Right renal cortex interstitium (tissue), 3 donors: ENCODE measurements around the gene HTRA3. TPM values are rescaled to one million over a fixed set of nuclear protein-coding genes. Genes with fewer than 3 reads are reported as not detected.

Experiments used
- DNase-seq, 3 donors: peaks; one replicate each; pipeline ENCODE4 v3.0.0-alpha.2; 2013; ENCODE audit warnings: low read depth in 3 of 3, low spot score in 2 of 3
- polyA plus RNA-seq, 3 donors: library from polyadenylated mRNA; unstranded; fragments of 120-200 nt; gene quantifications; one replicate each; pipeline ENCODE4 v1.2.1, GENCODE V29; 2013; ENCODE audit not compliant: insufficient read length in 3 of 3

HTRA3 gene
- polyA plus RNA-seq, 3 donors, result 7.9 to 9.9 (median 8.7) TPM

DNA sequence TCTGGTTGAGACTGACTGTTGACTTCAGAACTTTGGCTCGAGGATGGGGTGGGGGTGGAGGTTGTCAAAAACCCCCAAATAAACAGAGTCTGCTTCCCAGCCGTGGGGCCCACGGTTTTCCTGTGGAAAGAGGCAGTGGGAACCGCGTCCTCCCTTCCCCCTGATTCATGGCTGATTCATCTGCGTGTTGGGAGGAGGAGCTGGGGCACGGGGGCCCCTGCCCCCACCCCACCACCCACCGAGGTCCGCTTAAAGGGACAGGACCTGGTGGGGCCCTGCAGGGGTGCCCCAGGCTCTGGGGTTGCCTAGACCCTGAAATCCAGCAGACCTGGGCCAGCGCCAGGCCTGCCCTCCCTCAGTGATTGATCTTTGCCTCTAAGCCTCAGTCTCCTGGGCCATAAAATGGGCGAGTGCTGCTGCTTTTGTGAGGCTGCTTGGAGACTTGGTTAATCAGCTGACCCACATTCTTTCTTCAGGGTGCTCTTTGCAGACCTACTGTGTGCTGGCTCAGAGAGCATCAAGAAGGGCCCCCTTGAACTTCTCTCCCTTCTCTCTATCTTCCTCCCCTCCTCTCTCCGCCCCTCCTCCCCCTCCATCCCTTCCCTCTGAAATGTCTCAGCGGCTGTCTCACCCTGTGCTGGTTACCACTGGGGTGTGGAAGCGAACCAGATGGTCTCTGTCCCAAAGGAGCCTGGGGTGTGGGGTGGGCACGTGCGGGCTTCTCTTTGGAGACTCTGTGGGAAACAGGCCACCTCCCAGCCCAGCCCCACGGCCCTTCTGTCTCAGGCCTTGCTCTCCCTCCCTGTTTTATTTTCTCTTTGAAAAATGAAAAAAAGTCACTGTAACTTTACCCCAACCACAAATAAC is 9.1 kb downstream of the HTRA3 start:
- DNase-seq, result no peak

DNA sequence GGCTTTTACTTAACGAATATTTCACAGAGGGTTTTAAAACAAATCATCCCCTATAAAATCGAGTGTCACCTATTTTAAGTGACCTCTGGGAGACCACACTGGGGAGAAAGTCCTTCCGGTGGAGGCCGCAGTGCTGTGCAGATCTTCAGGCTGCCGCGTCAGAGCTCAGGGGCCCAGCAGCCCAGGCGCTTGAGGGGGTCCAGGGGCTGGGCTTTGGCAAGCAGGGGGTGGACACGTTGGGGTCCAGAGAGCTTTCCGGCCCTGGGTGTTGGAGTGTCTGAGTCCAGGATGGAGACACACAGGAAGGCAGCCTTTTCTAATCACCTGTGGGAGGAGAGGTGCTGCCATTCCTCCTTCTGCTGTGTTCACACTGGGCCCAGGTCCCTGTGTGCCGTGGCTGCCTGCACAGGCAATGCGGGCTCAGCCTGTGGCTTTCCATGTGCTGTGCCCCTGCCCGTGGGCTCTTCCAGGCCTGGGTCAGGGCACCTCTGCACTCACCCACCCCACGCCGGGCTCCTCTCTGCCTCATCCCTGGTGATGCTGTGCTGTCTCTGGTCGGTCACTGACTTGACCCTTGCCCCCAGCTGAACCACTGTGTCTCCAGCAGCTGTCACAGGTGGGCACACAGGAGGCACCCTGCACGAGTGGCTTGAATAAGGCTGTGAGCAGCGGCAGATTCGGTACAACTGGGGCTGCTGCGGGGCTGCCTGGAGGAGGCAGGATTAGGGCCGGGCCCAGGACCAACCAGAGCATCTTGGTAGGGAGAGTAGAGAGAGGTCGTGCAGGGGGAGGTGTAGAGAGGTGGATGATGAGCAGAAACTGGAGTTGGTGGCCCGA is 10.0 kb downstream of the HTRA3 start:
- DNase-seq, result no peak

DNA sequence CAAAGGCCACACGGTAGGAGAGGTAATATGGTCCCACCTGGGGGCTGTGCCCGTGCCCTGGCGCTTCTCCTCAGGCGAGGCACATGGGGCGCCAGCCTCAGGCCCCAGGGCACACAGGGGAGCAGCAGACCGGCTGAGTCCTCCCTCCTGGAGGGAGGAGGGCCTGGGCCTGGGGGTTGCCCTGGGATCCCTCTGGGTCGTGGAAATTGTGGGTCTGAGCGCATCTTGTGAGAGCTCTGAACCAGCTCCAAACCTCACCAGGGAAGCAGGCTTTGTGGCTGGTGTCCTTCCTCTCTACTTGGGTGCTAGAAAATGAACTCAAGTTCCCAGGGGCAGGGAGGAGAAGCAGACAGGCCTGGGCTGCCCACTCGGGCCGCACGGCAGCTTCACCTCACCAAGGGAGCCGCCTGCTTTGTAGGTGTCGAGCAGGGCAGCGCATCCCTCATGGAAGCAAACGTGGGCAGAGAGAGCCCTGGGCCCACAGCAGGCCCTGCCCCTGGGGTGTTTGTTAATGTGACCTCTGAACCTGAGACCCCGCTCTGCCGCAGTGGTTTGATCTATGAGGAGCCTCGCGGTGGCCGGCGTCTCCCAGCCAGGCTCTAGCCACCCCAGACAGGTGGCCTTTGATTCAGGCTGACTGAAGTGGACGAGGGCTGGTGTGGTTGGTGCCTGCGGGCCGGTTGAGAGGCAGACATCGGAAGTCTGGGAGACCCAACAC is 10.8 kb downstream of the HTRA3 start:
- DNase-seq, result no peak

DNA sequence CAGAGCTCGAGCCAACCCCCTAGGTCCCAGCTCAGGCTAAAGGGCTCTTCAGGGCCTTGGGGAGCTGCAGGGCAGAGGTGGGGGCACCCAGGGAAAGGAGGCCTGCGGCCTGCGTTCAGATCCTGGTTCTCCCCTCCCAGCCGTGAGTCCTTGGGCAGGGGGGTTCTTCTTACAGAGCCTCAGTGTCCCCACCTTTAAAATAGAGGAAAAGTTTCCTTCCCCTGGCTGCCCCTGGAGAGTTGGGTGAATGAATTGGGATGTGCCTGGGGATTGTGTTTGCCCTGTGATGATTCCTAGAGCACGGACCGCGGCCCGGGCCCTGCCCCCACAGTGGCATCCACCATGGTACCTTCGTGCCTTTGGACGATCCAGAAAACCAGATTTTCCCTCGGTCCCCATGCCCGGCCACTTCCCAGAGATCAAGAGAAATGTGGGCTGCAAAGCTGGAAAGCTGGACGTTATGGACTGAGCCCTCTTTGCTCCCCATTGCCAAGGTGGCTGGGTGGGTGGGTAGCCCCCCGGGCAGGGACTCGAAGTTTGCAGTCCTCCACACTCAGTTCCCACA is 11.4 kb downstream of the HTRA3 start:
- no peak for DNase-seq

DNA sequence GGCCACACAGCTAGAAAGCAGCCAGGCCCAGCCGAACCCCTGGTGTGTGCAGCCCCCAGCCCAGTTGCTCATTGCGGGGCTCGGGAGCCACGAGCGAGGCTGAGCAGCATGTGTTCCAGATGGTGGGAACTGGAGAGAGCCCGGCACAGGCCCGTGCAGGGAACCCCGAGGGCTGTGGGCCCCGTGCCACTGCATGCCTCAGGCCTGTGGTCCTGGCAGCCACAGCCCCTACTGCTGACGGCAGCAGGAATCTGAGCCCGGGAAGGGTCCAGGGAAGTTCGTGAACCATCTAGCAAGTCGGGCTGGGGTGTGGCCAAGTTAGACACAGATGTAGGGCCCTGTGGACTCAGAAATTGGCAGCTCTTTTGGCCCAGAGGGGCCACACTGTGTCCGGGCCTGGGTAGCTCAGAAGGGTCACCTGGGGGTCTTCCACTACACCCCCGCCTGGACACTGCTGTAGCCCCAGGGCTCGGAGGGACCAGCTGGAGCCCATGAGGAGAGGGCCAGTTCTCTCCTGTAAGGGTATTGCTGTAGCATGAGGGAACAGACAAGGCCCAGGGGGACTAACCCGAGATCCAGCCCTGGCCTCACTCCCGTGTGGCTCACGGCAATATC is 12.1 kb downstream of the HTRA3 start:
- DNase-seq, result no peak

DNA sequence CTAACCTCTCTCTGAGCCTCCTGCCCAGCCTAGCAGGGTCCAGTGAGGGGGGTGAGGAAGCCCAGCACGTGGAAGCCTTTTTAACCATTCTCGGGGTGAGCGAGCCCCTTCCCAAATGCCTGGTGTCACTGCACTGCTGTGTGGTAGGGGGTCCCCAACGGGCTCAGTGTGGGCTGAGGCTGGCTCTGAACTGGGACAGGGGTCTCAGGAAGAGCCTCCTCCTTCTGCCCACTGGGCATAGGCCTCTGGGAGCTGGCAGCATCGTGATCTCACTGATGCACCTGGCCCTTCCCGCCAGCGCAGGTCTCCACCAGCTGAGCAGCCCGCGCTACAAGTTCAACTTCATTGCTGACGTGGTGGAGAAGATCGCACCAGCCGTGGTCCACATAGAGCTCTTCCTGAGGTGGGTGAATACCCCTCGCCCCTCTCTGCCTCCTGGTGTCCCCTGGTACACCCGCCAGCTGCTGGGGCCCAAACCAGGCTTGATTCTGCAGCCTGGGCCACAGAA is 12.6 kb downstream of the HTRA3 start:
- DNase-seq, result no peak

DNA sequence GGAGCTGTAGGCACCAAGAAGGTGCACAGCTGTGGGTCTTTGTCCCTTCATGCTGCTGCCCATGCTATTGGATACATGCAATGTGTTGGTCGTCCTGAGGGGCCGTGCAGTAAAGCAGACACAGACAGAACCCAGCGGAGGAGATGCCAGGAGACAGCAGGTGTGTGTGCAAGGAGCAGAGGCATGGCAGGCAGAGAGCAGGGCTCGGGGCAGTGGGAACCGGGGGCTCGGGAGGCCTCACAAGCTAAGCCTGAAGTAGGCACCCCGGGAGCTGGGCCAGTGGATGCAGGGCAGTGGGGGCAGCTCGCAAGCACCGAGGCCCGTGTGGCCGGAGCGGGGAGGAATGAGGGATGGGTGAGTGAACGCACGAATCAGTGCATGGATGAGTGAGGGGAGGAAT is 13.2 kb downstream of the HTRA3 start:
- DNase-seq, result no peak

DNA sequence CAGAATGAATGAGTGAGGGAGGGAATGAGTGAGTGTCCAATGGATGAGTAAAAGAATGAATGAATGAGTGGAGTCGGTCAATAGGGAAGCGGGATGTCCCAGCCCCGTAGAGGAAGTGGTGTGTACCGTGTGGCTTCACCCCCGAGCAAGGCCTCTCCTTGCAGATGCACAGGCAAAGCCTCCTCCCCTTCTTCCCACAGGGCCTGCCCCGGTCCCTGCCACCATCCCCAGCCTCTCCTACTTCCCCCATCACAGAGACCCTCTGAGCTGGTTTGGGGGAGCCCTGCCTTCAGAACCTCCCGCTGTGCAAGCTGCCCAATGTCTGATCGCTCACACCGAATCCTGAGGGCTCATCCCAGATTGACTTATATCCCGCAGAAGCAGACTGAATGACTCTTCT is 13.6 kb downstream of the HTRA3 start:
- DNase-seq, result no peak

DNA sequence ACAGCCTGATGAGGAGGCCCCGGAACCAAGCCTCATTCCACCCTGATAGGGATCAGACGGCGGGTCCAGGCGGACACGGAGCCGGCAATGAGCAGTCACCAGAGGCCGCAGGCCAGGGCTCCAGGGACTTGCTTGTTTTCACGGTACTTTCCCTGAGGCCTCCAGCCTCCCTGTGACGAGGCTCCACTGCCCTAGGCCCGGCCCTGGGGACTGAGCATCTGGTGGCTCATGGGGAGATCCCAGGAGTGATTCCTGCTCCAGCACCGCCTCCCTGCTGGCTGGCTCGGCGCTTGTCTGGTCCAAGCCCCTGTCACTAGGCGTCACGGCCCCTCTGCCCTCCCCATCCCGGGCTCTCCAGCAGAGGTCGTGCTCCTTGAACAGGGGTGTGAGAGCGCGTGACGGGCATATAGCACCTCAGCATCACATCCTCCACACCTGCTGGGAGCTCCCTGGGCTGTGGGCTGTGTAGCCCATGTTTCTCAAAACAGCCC is 14.1 kb downstream of the HTRA3 start:
- no peak for DNase-seq

DNA sequence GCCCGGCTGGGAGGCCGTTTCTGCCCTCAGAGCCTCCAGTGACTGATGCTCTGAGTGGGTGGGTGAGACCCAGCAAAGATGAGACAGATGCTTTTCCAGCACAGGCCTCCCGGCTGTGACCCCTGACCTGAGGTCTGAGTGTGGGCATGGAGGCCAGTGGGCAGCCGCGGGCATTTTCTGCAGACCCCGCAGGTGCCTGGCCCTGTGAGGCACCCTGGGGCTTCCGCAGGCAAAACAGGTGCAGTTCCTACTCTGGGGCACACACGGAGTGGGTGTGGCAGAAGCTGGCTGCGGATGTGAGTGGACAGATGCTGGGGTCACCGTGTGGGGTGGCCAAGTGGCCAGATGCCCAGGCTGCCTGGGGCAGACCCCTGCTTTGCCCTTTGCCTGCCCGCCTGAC is 14.8 kb downstream of the HTRA3 start:
- no peak for DNase-seq

DNA sequence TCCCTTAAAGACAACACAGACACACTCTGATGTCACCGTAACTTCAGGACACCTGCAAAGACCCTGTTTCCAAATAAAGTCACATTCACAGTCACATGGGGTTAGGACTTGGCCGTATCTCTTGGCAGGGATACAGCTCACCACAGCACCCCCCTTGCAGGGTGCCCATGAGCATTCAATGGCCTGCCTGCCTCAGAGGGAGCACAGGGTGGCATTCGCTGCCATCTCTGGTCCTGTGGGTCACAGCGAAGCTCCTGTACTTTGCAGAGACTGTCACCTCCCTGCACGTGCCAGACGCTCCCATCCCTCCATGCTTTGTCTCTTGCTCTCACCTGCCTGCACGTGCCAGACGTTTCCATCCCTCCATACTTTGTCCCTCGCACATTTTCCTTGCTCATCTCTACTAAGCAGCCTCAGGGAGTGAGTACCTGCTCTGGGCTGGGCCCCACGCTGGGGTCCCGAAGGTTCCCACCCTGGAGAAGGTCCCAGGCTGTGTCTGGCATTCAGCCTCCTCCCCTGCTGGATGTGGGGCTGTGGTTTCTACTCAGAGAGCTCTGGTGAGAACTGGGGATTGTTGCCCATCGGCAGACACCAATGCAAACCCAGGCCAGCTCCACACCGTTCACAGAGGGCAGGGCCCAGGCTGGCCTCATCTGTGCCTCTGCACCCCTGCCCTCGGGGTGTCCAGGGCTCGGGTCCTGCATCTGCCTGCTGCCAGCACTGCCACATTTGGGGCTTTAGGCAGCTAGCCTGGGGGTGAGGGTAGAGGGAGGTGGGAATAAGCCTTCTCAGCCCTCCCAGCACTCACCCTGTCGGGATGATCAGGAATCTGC is 15.8 kb downstream of the HTRA3 start:
- no peak for DNase-seq

DNA sequence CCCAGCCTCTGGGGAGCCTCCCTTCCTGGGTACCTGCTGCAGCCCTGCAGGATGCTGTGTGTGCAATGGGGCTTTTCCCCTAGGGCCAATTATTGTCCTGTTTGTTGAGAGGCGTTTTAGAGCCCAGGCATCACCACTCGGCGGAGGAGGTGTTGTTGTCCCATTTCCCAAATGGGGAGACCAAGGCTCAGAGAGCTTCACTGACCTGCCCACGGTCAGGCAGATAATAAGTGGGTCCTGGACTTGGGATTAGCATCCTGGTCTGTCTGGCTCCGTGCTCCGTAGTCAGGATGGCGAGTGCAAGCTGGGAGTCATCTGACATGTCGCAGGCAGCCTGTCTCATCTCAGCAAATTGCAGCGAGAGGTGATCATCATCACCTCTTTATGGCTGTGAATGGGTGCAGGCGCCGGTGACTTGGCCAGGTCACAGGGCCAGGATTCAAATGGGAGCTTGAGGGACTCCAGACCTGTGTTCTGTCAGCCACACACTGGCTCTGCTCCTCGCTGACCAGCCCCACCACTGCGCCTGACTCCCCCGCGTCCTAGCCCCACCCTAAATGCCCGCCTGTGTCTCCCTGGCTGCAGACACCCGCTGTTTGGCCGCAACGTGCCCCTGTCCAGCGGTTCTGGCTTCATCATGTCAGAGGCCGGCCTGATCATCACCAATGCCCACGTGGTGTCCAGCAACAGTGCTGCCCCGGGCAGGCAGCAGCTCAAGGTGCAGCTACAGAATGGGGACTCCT is 16.6 kb downstream of the HTRA3 start:
- no peak for DNase-seq

DNA sequence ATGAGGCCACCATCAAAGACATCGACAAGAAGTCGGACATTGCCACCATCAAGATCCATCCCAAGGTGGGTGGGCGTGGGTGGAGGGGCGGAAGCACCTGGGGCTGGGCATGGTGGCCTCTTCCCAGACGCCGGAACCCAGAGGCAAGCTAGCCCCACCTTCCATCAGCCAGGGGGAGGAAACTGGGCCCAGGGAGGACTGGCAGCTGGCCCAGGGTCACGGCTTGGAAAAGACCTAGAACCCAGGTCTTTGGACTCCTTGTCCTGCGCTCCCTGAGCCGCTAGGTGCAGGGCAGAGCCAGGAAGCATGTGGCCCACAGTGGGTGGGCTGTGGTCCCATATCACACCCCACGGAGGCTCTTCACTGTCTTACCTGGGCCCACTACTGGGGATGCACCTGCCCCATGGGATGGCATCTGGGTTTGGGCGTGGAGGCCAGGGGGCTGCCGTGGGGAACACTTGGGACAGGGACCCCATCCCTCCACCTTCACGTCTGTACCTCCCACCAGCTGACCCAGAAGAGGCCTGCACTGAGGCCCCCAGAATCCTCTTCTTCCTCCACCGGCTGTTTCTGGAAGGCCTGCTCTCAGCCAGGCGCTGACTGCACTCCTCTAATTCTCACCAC is 17.3 kb downstream of the HTRA3 start:
- no peak for DNase-seq

DNA sequence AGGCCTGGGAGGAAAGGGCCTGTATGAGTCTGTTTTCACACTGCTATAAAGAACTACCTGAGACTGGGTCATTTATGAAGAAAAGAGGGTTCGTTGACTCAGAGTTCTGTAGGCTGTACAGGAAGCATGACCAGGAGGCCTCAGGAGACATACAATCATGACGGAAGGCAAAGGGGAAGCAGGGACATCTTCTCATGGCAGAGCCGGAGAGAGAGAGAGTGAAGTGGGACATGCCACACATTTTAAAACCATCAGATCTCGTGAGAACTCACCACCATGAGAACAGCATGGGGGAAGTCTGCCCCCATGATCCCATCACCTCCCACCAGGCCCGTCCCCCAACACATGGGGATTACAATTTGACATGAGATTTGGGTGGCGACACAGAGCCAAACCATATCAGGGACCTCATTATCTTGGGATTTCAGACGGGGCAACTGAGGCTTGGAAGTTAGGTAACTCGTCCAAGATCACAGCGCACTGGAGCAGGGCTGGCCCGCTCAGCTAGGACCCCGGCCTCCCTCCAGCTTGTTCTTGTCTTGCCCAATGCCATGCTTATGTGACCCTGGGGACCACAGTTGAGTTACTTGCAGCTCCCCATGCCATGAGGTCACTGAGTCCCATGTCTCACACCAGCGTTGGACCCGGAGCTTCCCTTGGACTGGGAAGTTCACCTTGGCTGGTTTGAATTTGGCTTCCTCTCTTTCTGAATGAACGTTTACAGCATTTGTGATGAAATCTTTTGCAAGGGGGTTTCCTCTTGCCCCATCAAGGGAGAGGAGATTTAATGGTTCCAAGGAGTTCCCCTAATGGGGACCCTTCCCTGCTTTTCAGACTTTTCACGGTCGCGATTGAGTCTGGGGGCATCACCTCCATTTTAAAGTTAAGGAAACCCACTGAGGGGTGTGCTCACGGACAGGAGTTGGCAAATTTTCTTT is 18.1 kb downstream of the HTRA3 start:
- DNase-seq, result no peak

DNA sequence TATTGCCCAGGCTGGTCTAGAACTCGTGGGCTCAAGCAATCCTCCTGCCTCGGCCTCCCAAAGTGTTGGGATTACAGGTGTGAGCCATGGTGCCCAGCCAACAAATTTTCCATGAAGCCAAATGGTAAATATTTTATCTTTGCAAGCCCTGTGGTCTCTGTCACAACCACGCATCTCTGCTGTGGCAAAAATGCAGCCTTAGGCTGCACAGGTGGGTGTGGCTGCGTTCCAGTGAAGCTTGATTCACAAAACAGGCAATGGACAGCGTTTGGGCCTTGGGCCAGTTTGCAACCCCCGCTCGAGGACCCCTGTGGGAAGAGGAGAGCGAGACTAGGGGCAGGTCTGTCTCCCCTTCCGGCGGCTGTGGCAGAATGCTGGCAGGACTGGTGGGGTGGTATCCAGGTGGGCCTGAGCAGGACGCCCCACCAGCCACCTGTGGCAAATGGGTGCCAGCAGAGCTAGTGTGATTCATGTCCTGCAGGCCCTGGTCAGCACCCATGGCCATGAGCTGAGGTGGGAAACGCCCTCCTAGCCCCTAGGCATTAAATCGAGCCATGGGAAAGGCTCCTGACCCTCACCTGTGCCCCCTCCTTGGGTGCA is 19.7 kb downstream of the HTRA3 start:
- DNase-seq, result no peak

DNA sequence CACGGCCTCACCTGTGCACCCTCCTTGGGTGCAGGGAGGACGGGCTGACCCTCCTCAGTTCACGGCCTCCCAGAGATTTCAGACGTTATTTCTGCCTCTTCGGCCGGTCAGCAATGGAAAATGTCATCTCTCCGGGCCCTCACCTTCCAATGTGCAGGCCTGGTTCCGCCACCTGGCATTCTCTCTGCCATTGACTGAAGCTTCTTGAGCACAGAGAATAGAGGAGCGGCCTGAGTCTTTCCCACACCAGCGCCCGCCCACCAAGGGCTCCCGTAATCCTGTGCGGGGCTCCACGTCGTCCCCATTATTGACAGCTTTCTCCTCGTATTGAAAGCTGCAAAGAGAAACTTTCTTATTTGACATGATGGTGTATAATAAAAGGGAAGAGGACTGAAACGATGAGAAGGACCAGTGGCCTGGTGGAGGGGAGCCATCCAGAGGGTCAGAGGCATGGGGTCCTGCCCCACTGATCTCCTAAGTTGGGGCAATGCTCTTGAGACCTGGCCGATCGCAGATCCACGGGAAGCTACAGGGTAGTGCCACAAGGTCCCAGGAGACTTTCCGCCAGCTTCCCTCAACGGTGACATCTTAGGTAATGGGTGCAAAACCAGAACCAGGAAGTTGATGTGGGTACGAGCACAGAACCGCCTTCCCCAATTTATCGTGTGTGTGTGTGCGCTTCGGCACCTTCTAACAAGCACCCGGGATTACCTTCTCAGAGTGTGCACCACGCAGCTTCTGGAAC is 20.6 kb downstream of the HTRA3 start:
- DNase-seq, result no peak
